ENCODE results near the gene PER1. TPM values are rescaled to one million over a fixed set of nuclear protein-coding genes. Genes with fewer than 3 reads are reported as not detected.

Gene PER1
- total RNA-seq, 1 experiment from 2014 or later = 36.5 TPM

- Mint-ChIP-seq H3K27me3 (ENCODE audit: low read depth) (peaks cover 41% of the 10 kb centered on the region), H3K9me3 (no peaks in the 10 kb centered on the region; a peak in 1 of 5 replicates), H3K4me3 (no peak overlapping the region), H3K27ac (no peak overlapping the region), H3K36me3 (ENCODE audit: insufficient read depth in 1 of 3, low read depth in 3 of 3) (no peaks in the 10 kb centered on the region; a peak in 1 of 7 replicates), H3K4me1 (peaks cover 8% of the 10 kb centered on the region in 2 experiments)
- Histone ChIP-seq H2BK5ac (ENCODE audit: insufficient read length, low read length) (no peak overlapping the region), H2BK20ac (ENCODE audit: low read depth, low read length, poor library complexity, severe bottlenecking) (no peak overlapping the region), H3K23me2 (ENCODE audit: insufficient read length, low read depth, low read length, poor library complexity, severe bottlenecking) (no peaks in the 10 kb centered on the region), H2AK5ac (ENCODE audit: insufficient read length, low read length) (no peak overlapping the region), H2BK120ac (ENCODE audit: low read depth, low read length, poor library complexity, severe bottlenecking) (no peak overlapping the region), H3K9me3 (ENCODE audit: control insufficient read depth, low read depth, low read length) (no peaks in the 10 kb centered on the region), H4K5ac (ENCODE audit: insufficient read length, low read depth, low read length) (no peak overlapping the region), H3T11ph (ENCODE audit: low read length) (no peak overlapping the region), H2AFZ (ENCODE audit: low read length) (no peak overlapping the region), H3K4me2 (ENCODE audit: insufficient read depth, insufficient read length, low read length) (no peak overlapping the region), H3K79me2 (ENCODE audit: insufficient read depth, low read length) (no peaks in the 10 kb centered on the region), H4K8ac (replicated peaks; ENCODE audit: insufficient read length, low read depth, low read length) (no peak overlapping the region), H3K79me1 (ENCODE audit: insufficient read depth, low read depth, low read length, poor library complexity, severe bottlenecking) (no peaks in the 10 kb centered on the region), H2BK15ac (ENCODE audit: low read depth, low read length) (no peak overlapping the region), H3K27me3 (ENCODE audit: insufficient read depth, low read length) (no peaks in the 10 kb centered on the region), H3K9ac (ENCODE audit: extremely low read depth, insufficient read length, low read length) (no peak overlapping the region), H3K23ac (ENCODE audit: insufficient read length, low read depth, low read length) (no peak overlapping the region), H3K4me1 (ENCODE audit: insufficient read depth, low read length) (no peaks in the 10 kb centered on the region; the same call in 1 of the 2 replicates), H3K56ac (ENCODE audit: insufficient read length, low read depth, low read length) (no peak overlapping the region), H4K20me1 (ENCODE audit: control insufficient read depth, insufficient read depth, insufficient read length) (no peaks in the 10 kb centered on the region), H4K91ac (ENCODE audit: insufficient read length, low read depth, low read length) (no peak overlapping the region), H2BK12ac (ENCODE audit: insufficient read length, low read depth, low read length) (no peak overlapping the region), H3K27ac (ENCODE audit: insufficient read length, low read depth, low read length) (no peak overlapping the region), H3K4ac (ENCODE audit: low read depth, low read length) (no peak overlapping the region), H3K14ac (ENCODE audit: insufficient read depth, low read length) (no peak overlapping the region), H3K18ac (ENCODE audit: insufficient read length, low read depth, low read length) (no peak overlapping the region)
- no peak for DNase-seq
- TF ChIP-seq CTCF (conservative IDR thresholded peaks at IDR 0.05) = 0 out of 3 replicates have a peak, but pooled peaks have one; percentile 17
- WGBS (ENCODE audit: extremely low coverage, insufficient read length, low lambda C conversion rate) = no CpG with 5 or more reads among the region's 6 CpGs
Observed at GRCh38 chr17:8095361-8095760, 56.8 kb downstream of the PER1 start.
